ENCODE results near the gene ADGRF3.

DNA sequence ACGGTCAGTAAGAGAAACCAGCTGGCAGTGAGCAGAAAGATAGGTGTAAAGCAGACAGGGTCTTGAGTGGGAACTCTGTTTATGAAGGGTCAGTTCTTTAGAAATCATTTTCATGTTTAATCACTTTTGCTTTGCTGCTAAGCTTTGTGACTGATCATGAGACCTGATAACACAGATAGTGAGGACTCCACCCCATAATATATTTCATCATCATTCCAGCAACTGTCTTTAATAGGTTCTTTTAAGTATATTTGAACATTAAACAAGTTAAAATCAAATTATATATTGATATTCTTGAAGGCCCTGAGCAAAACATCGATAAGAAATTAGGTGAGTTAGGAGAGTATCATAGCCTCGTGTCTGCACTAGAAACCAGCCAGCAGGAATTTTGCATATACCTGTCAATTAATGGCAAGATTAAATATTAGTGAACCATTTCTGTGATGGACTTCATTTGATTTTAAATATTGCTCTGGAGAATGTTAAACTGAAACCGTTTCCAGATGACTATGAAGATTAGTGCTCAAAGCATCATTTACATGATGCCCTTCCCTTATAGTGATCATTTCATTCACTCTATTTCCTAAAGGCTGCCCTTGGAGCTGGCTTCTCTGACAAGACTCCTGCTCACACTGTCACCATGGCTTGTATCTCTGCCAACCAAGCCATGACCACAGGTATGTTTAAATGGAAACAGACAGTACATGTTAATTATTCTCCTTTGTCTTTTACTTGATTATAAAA lies 69.9 kb downstream of the ADGRF3 start:
- TF ChIP-seq EZH2phosphoT487 (IDR thresholded peaks at IDR 0.05; ENCODE audit: insufficient read depth, low read depth) (no peak), EZH2 (IDR thresholded peaks at IDR 0.05; ENCODE audit: insufficient read depth, poor library complexity, severe bottlenecking) (no peak)

Measured in GM23248 (cell line).